SIG-M5 treated with dmso at 0.1 percent for 504 hours (cell line): Measurements from ENCODE around the gene FAM9A.

Source experiments
- DNase-seq: peaks from one replicate; lab custom pipeline; 2025; ENCODE audit not compliant: unreplicated experiment; lab: John Stamatoyannopoulos, UW

Gene FAM9A

DNA sequence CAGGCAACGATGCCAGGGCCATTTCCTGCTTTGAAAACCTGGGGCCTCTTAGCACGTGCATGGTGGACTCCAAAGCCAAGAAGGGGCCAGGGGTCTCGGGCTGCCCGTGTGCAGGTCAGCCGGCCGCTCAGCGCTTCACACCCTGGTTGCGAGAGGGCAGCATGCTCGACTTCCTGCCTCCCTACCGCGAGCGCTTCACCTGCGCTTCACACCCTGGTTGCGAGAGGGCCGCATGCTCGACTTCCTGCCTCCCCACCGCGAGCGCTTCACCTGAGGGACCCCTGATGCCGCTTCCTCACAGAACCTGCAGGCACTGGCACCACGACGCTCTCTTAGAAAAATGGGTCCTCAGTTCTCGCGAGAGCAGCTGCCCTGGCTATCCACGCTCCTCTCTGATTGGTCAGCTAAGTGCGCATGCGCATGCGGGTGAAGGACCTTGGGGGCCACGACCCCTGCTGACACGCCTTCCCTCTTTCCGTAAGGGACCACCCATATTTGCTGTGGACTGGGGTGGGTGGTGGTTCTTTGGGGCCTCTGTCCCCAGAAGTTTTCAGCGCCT is at the start of gene FAM9A:
Gene FAM9A (minus strand): TSS at position 343 of the 559 bp plus-strand sequence. CDS start 1,212 bp downstream, outside the sequence.
- no peak for DNase-seq

DNA sequence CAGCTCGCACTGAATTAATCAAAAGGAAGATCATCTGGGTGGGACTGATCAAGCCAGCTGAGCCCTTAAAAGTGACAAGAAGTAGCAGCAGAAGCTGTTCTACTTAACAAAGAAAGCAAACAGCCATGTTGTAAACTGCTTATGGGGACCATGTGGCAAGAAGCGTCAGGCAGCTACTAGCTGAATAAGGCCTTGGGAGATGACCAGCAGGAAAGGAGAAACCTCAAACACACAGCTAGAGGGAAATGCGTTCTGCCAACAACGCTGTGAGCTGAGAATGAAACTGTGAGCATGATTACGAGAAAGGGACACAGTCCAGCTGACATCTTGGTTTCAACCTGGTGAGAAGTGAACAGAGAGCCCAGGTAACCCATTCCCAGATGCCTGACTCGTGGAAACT is 49.3 kb upstream of the FAM9A start:
- DNase-seq: no peak

DNA sequence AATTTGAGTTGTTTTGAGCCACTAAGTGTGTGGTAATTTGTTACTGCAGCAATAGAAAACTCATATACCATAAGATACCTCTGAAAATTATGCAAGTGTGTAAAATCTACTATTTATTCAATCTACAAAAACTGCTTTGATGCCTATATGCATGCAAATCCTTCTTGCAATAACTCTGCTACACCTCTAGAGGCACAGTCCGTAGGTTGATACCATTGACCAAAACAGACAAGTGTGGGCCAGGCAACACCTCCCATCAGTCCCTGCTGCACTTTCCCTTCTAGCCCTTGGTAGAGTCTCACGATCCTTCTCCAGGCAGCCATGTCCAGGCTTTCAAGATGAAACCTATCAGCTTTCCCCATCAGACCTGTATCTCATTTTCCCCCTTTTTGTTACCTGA is 48.8 kb upstream of the FAM9A start:
- DNase-seq: peak; percentile 3

DNA sequence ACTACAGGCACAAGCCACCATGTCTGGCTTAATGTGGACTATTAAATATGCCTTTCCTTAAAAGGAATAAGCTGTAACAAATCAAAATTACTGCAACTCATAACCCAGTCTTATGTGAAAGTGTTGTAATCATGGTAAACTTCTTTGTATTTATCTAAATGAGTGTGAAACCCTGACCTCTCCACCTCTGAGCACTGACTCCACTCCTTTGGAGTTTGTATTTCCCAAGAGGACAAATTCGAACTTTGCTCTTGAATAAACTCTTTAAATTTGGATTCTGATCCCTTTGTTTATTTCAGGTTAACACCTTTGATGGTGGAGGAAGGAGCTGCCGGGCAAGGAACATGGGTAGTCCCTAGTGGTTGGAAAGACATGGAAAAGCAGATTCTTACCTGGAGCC is 48.3 kb upstream of the FAM9A start:
- DNase-seq: no peak

DNA sequence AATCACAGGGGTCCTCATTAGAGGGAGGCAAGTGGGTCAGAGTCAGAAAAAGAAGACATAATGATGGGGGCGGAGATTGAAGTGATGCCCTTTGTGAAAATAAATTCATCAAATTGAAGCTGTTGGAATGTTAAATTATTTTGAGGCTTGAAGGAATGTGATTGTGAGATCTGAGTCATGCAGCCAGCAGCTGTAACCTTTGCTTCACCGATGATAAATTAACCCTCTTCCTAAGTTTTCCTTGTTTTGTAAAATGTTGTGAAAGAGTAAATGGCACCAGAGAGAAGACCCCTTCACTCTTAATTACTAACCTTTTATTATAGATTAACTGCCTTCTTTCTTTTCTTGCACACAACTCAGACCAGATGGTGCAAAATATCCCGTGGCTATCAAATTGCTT is 47.7 kb upstream of the FAM9A start:
- no peak for DNase-seq

DNA sequence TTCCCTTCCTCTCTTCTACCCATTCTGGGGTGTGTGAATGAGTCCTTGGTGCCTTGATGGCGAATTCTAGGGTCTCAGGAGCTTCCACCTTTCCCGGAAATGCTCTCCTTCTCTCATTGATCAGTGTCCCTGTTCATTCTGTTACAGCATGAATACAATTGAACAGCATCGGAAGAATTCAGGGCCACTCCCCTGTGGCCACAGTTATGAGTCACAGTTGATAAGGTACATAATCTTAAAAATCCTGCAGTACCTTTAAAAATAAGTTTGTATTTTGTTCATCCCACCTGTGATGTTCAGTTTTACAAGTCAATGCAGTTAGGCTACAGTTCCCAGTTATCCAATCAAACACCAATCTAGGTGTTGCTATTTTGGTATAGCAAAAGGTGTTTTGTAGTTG is 47.3 kb upstream of the FAM9A start:
- no peak for DNase-seq

DNA sequence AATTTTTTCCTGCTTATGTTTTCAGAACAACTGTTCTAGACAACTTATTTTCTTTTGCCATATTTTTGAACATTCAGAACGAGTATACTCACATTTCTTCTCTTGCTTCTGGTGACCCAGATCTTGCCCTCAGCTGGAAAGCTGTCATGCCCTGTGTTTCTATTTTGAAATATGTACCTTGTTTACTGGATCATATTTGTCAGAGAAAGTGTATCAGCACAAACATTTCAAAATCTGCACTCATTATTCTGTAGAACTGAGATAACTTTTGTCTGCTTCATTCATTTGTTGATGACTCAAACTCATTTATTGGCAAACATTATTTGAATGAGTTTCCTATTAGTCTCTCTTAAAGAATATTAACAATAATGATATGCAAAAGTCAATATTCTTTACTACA is 46.2 kb upstream of the FAM9A start:
- no peak for DNase-seq

DNA sequence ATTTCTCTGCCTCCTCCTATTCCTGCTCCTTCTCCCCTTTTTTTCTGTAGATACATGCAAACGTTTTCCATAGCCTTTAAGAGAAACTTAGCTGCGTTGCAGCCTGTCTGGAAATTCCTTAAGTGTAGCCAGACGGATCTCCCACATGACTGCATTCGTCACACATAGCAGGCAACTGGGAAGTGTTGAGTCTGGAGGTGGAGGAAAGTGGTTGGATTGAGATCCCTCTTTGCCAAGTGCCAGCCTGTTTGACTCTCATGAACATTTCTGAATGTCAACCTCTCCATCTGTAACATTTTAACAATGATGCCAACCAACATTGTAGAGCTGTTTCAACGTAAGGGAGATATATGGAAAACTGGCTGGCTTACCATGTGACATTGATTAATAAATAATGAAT is 45.1 kb upstream of the FAM9A start:
- no peak for DNase-seq

DNA sequence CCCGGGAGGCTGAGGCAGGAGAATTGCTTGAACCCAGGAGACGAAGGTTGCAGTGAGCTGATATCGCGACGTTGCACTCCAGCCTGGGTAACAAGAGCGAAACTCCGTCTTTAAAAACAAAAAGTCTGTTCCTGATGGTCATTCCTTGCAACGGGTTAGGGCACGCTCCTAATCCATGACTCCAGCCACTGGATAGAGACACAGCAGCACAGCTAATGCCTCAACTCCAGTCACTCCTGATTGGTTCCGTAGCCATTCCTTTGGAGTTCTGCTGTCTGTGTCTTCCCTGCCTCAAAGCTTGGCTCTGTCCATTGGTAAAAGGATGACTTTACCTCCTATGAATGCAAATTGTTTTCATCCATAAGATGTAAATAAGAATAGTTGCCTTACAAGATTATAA is 44.3 kb upstream of the FAM9A start:
- DNase-seq: no peak

DNA sequence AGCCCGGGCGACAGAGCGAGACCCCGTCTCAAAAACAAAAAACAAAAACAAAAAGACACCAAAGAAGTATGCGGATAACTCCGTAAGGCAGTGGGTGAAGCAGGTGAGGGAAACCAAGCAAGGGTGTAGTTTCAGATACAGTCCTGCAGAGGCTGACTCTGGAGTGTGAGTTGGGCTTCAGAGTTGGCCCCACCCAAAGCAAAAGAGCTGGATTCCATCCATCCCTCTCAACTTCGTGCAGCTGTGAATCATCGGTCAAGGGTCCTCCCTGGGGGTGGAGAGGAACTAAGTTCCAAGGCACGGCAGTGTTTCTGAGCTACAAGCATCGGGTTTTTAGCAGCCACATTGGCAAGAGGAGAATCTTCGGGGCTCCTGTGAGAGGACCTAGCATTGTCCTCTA is 43.9 kb upstream of the FAM9A start:
- DNase-seq: no peak

DNA sequence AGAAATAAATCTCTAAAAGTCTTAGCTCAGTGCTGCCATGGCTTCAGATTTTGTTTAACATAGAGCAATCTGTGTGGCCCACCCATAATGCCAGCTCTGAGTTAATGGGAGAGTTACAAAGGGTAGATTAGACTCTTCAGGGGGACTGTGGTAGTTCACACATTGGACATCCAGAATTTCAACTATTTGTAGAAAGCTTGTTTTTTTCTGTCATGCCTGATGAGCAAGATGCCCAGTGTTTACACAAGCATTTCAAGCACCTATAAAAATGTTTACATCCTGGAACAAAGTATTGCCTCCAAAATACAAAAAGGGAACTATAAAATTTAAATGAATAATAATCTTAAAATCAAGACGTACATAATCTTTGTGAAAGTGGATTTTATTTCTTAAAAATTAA is 43.0 kb upstream of the FAM9A start:
- DNase-seq: no peak

DNA sequence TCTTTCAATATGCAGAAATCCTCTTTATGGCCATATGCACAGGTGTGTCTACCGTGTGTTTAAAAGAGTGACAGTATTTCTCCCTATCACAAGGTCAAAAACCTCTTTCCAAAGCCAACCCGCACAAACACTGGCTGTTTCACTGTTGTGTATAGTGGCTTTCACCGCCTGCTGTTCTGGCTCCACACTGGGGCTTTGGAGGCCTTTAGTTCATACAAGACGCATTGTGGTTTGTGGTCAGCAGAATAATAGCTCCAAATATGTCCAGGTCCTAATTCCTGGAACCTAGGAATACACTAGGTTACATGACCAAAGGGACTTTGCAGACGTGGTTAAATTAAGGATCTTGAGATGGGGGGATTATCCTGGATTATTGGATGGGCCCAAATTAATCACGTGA is 40.7 kb upstream of the FAM9A start:
- no peak for DNase-seq

DNA sequence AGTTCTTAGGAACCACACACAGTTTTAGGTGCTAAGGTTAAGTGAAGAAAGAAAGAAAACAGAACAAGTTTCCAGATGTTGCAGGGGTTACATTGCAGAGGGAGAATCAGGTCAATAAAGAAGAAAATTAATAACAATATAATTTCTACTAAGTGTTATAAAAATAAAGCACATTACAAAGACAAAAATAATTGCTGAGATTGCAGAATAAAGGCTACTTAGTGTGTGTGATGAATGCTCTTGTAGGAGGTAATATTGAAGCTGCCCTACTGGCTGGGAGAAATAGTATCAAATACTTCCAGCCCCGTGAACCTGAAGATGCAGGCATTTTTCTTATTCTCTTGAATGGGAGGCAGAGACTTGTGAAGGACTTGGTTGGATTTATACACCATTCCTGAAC is 33.2 kb upstream of the FAM9A start:
- no peak for DNase-seq

DNA sequence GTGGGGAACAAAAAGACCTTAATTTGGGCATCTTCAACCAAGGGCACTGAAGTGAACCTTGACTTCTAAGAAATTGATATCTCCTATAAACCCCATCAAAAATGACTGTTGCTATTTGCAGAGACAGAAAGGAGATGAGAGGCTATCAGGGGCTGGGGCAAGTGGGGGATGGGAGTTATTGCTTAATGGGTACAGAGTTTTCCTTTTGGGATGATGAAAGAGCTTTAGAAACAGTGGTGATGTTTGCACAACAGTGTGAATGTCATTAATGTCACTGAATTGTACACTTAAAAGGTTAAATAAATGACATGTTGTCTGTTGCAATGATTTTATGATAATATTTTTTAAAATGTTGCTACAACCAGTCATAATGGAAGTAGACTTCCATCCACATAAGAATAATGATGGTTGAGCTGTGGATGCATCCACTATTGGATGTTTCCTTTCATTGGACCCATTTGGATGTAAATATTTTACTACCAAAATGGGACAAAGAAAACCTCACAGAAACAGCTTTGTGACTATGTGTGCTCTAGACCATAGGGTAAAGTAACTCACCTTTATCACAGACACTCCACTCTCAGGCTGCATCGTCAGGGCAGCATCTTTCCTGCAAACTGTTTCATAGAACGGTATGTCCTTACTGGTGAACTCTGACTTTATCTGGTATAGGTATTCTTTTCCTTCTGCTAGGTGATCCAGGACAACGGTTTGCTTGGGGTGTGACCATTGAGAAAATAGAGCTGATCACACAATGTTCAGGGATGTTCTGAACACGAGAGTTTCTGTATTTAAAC is 31.6 kb upstream of the FAM9A start:
- no peak for DNase-seq

DNA sequence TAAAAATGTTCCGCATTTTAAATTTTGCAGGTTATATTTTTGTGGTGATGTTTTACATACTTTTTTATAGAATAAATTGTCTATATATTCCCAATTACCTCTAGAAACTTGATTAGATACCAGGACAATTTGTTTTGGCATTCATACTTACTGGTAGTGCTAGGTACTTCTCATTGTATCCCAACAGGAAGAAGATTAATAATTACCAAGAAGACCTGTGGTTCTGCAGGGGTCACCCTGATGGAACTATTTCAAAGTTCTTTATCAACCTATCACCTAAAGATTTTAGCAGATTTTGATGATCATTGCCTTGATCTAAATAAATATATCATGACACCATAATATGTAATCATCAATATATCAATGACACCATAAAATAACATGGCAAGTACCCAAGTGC is 22.5 kb upstream of the FAM9A start:
- no peak for DNase-seq

DNA sequence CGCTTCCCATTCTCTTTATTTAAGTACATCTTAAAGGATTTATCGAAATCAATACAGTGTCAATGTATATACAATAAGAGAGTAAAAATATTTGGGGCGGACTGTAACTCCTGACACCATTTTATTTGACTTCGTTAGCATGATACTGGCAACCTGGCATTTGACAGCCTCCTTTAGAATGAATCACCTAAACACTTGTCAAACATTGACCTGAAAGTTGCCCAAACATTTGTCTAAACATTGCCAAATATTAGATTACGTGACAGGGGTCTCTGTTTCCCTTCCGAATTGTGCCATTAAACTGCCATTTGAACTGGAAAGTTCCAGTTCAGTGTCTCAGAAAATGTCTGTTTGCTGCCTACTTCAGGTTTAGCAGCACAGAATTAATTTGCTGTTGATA is 20.8 kb upstream of the FAM9A start:
- no peak for DNase-seq

DNA sequence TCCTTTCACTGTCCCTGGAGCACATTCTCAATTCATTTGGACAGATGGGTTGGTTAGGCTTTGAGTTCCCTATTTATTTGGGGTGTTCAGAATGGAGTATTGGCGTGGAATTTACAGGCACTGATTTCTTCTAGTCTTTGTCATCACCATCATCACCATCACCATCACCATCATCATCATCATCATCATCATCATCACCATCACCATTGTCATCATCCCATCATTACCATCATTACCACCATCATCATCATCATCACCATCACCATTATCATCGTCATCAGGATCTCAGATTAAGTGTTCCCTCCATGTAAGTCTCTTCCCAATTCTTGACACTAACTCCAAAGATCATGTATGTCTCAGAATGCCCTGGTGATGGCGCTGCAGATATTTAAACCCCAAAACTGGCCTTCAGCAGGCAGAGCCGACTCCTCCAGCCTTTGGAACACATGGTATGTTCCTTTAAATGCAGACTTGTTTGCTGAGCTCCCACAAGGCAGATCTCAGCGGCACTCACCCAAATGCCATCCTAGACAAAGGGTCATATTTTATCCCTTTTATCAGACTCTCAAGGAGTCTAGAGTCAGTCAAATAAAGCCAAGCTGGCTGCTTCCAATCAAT is 19.8 kb upstream of the FAM9A start:
- DNase-seq: no peak

DNA sequence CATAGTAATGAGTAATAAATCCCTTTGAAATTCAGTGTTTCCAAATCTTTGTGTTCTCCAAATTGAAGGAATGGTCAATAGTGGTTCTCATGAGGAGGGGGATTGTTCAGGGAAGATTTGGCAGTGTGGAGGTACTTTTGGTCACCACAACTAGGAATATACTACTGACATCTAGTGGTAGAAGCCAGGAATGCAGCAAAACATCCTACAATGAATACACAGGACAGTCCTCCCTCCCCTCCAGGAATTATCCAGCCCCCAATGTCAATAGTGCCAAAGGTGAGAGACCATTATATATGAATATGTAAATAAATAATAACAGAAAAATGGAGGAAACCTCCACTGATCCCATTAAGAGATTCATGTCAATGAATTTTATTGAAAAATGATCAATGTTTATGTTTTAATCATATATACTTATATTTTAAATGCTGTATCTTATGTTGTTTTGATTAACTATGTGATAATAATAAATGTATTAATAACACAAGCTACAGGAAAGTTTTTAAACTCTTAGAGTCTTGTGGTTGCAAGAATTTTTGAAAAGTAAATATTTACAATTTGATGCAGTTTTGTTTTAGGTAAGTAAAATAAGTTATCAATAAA is 14.4 kb upstream of the FAM9A start:
- DNase-seq: peak; percentile 21

DNA sequence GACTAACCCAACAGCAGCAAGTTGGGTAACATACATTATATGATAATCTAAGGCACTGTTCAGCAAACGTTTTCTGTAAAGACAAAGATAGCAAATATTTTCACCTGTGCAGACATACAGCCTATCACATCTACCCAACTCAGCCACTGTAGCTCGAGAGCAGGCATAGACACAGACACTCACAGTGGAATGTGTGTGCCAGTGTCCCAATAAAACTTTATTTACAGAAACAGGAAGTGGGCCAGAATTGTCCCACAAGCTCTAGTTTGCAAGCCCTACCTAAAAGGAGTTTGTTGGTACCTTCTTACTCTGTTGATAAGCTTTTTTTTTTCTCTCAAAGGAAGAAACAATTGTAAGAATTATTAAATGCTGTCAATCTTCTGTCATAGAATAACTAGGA is 11.9 kb upstream of the FAM9A start:
- DNase-seq: no peak

DNA sequence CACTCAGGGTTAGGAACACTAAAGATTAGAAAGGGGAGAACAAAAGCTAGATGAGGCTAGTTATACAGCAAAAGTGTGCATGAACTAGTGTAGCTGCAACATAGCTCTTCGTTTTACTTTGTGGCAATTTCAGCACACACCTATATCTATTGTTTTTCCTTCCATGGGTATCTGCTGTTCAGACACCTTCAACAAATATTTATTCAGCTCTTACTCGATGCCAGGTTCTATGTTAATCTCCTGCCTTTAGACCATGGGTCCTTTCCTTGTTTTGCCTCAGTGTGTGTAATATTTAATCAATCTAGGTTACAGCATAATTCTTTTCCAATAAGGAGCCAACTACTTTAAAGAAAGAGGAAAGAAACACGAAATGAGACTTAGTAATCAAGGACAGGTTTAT is 10.4 kb upstream of the FAM9A start:
- no peak for DNase-seq

DNA sequence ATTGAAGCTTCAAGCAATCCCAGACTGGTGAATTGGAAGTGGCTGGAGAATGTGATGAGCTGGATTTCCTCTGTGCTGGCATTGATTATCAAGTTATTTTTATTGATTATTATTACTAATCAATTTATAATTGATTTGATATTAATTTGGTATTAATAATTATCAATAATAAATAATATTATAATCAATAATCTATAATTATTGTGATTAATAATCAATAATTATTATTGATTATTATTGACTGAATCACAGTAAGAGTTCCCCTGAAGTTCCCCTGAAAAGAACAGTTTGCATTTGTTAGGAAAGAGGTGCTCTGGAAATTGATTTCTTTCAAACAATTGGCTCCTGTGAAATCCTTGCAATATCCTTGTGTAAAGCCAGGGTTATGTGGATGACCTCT is 7.5 kb upstream of the FAM9A start:
- DNase-seq: no peak

DNA sequence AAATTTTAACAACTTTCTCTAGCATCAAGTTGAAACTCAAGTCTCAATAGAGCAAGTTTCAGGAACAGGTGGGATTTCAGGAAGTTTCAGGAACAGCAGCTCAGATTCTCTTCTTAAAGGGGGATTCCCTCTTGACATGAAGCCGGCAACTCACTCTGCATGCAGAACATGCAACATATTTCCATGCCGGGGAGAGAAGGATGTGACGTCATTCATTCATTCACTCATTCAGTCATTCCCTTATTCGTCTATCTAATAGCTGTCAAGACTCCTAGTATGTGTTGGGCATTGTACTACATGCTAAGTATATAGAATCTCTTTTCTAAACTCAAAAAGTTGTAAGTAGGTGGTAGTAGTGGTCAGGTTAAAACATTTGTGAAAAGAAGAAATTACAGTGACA is 4.8 kb upstream of the FAM9A start:
- no peak for DNase-seq
